ENCODE data around the gene ALPL. TPM values are rescaled to one million over a fixed set of nuclear protein-coding genes. Genes with fewer than 3 reads are reported as not detected.

The ALPL gene
- polyA plus RNA-seq, 3 donors, result not detected

GRCh38 chr1:21496063-21496462 lies 13.2 kb upstream of the ALPL start:
- Histone ChIP-seq H2AFZ (ENCODE audit: insufficient read depth, low read depth, low read length, poor library complexity, severe bottlenecking) (no peak overlapping the region), H3K36me3 (replicated peaks in 1 of 2; ENCODE audit: control insufficient read depth in 1 of 2, insufficient read depth in 2 of 2, low read length in 2 of 2) (no peaks in the 10 kb centered on the region), H3K27me3 (ENCODE audit: control insufficient read depth in 2 of 2, insufficient read depth in 2 of 2, low read length in 2 of 2) (peaks cover 3 to 6% of the 10 kb centered on the region in 2 donors), H3K27ac (ENCODE audit: low read depth in 1 of 2, low read length in 2 of 2) (no peak overlapping the region), H3K9ac (ENCODE audit: insufficient read depth, low read length, poor library complexity, severe bottlenecking) (no peak overlapping the region), H3K4me3 (replicated peaks in 1 of 3; ENCODE audit: low read depth in 2 of 3, low read length in 3 of 3) (no peak overlapping the region), H4K20me1 (ENCODE audit: insufficient read depth, low read length) (no peaks in the 10 kb centered on the region), H3K4me1 (ENCODE audit: control insufficient read depth in 1 of 2, insufficient read depth in 2 of 2, low read length in 2 of 2) (no peaks in the 10 kb centered on the region), H3K79me2 (ENCODE audit: insufficient read depth, low read length) (no peaks in the 10 kb centered on the region), H3K4me2 (replicated peaks; ENCODE audit: extremely low read depth, low read length, poor library complexity, severe bottlenecking) (no peak overlapping the region), H3K9me3 (replicated peaks in 1 of 2; ENCODE audit: control insufficient read depth in 1 of 2, insufficient read depth in 1 of 2, low read length in 2 of 2) (no peaks in the 10 kb centered on the region)
- Mint-ChIP-seq H3K4me1 (no peaks in the 10 kb centered on the region), H3K27me3 (ENCODE audit: low read depth in 3 of 3) (peaks cover 24 to 31% (median 27%) of the 10 kb centered on the region in 3 donors), H3K27ac (no peak overlapping the region), H3K36me3 (no peaks in the 10 kb centered on the region), H3K4me3 (no peak overlapping the region), H3K9me3 (peaks cover 0 to 11% (median 2%) of the 10 kb centered on the region in 7 donors)
- TF ChIP-seq, protein P1, sequence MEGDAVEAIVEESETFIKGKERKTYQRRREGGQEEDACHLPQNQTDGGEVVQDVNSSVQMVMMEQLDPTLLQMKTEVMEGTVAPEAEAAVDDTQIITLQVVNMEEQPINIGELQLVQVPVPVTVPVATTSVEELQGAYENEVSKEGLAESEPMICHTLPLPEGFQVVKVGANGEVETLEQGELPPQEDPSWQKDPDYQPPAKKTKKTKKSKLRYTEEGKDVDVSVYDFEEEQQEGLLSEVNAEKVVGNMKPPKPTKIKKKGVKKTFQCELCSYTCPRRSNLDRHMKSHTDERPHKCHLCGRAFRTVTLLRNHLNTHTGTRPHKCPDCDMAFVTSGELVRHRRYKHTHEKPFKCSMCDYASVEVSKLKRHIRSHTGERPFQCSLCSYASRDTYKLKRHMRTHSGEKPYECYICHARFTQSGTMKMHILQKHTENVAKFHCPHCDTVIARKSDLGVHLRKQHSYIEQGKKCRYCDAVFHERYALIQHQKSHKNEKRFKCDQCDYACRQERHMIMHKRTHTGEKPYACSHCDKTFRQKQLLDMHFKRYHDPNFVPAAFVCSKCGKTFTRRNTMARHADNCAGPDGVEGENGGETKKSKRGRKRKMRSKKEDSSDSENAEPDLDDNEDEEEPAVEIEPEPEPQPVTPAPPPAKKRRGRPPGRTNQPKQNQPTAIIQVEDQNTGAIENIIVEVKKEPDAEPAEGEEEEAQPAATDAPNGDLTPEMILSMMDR (IDR thresholded peaks at IDR 0.05), result no peak
- no peak for DNase-seq
- intact Hi-C loops (cut with micrococcal nuclease), result no loop called here
- no CpG with 5 or more reads among the region's 1 CpG for WGBS (ENCODE audit: insufficient coverage)

DNA sequence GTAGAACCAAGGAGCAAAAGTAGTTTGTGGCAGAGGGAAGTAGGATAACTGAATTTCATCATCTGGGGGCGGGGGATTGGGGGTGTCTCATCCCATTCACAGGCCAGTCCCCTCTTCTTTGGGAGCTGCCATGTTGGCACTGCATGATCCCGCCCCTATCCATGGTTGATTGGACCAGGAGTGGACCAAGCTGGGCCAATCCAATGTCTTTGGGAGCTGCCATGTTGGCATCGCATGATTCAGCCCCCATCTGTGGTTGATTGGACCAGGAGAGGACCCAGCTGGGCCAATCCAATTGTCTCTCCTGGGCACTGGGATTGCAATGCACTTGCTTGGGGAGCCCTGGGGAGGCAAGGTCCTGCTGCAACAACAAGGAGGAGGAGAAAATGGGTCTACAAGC lies 12.3 kb upstream of the ALPL start:
- DNase-seq, result no peak
- Histone ChIP-seq H3K4me3 (replicated peaks in 1 of 3; ENCODE audit: low read depth in 2 of 3, low read length in 3 of 3) (no peak overlapping the region), H3K9ac (ENCODE audit: insufficient read depth, low read length, poor library complexity, severe bottlenecking) (no peak overlapping the region), H3K27ac (ENCODE audit: low read depth in 1 of 2, low read length in 2 of 2) (no peak overlapping the region), H2AFZ (ENCODE audit: insufficient read depth, low read depth, low read length, poor library complexity, severe bottlenecking) (no peak overlapping the region), H3K9me3 (replicated peaks in 1 of 2; ENCODE audit: control insufficient read depth in 1 of 2, insufficient read depth in 1 of 2, low read length in 2 of 2) (no peaks in the 10 kb centered on the region), H3K4me1 (ENCODE audit: control insufficient read depth in 1 of 2, insufficient read depth in 2 of 2, low read length in 2 of 2) (no peaks in the 10 kb centered on the region), H4K20me1 (ENCODE audit: insufficient read depth, low read length) (no peaks in the 10 kb centered on the region), H3K4me2 (replicated peaks; ENCODE audit: extremely low read depth, low read length, poor library complexity, severe bottlenecking) (no peak overlapping the region), H3K36me3 (replicated peaks in 1 of 2; ENCODE audit: control insufficient read depth in 1 of 2, insufficient read depth in 2 of 2, low read length in 2 of 2) (no peaks in the 10 kb centered on the region), H3K27me3 (ENCODE audit: control insufficient read depth in 2 of 2, insufficient read depth in 2 of 2, low read length in 2 of 2) (peaks cover 2 to 6% of the 10 kb centered on the region in 2 donors), H3K79me2 (ENCODE audit: insufficient read depth, low read length) (no peaks in the 10 kb centered on the region)
- intact Hi-C loops (cut with micrococcal nuclease), result no loop called here
- peaks cover 17 to 26% (median 20%) of the 10 kb centered on the region in 3 donors for H3K27me3 Mint-ChIP-seq (ENCODE audit: low read depth in 3 of 3)
- 100% methylated on average over 1 of the region's 3 CpGs for WGBS (ENCODE audit: insufficient coverage)
- no peak overlapping the region for H3K4me3 Mint-ChIP-seq
- no peaks in the 10 kb centered on the region for H3K36me3 Mint-ChIP-seq
- no peaks in the 10 kb centered on the region for H3K4me1 Mint-ChIP-seq
- H3K27ac Mint-ChIP-seq, result no peak overlapping the region
- peaks cover 0 to 11% (median 2%) of the 10 kb centered on the region in 7 donors for H3K9me3 Mint-ChIP-seq
- TF ChIP-seq, protein P1 (IDR thresholded peaks at IDR 0.05), result no peak
